Endothelial cell of umbilical vein (primary cell): ENCODE measurements around the gene ALG6. TPM values are rescaled to one million over a fixed set of nuclear protein-coding genes. Genes with fewer than 3 reads are reported as not detected.

Experiments
- BruUV-seq: library from RNA; stranded (reverse); fragments of 400-500 nt; replicated peaks from 2 replicates; lab custom pipeline; 2021; lab: Mats Ljungman, UMichigan
- CTCF ChIA-PET: fragments of 300-600, 350-600 bp; sonication (Branson Sonifier 250); formaldehyde crosslinking; loops from one replicate; lab custom pipeline; 2021; ENCODE audit warnings: antibody characterized with exemption, inconsistent platforms; lab: Charles Lee
- POLR2A ChIA-PET: fragments of 300-600, 350-600 bp; sonication (Branson Sonifier 250); formaldehyde crosslinking; loops from one replicate; lab custom pipeline; 2021; ENCODE audit warnings: antibody characterized with exemption, inconsistent platforms; lab: Charles Lee
- DNase-seq: peaks from one replicate; pipeline ENCODE4 v3.0.0-alpha.2; 2011; ENCODE audit warnings: low read depth, low spot score
- FAIRE-seq: peaks from 2 replicates; lab custom pipeline; 2011; peaks lifted over from hg19 to GRCh38; lab: Jason Lieb, UNC
- H2AFZ ChIP-seq: 2 replicates; pipeline ENCODE4 v1.6.0; 2012; ENCODE audit warnings: low read depth, low read length, control low read depth, inconsistent platforms
- H3K27ac ChIP-seq: 2 replicates; pipeline ENCODE4 v1.5.1; 2011; ENCODE audit warnings: low read depth, mild to moderate bottlenecking, control low read depth, low read length, moderate library complexity; ENCODE audit not compliant: insufficient read depth
- H3K27me3 ChIP-seq, 2 experiments: 2 replicates each; pipeline versions ENCODE4 v1.6.0 to v1.6.1; 2011; ENCODE audit warnings: low read length in 2 of 2, mixed read lengths in 1 of 2; ENCODE audit not compliant: control insufficient read depth in 2 of 2, insufficient read depth in 2 of 2
- H3K36me3 ChIP-seq, 2 experiments: 2 replicates in 1 of 2; 3 replicates in 1 of 2; pipeline ENCODE4 v1.5.1; 2011; ENCODE audit warnings: low read length in 2 of 2, mild to moderate bottlenecking in 1 of 2, moderate library complexity in 1 of 2; ENCODE audit not compliant: control insufficient read depth in 2 of 2, insufficient read depth in 2 of 2; ENCODE audit errors: extremely low read depth in 1 of 2
- H3K4me1 ChIP-seq: 3 replicates; pipeline ENCODE4 v1.5.1; 2011; ENCODE audit warnings: mild to moderate bottlenecking, low read length; ENCODE audit not compliant: control insufficient read depth, insufficient read depth; ENCODE audit errors: extremely low read depth
- H3K4me2 ChIP-seq: 2 replicates; pipeline ENCODE4 v1.6.1; 2011; ENCODE audit warnings: low read length, control low read depth, mixed read lengths; ENCODE audit not compliant: insufficient read depth
- H3K4me3 ChIP-seq, 3 experiments: fragments of 200-600 bp in 1 of 3; sonication (generic), shearing (Covaris generic) in 1 of 3; replicated peaks in 1 of 3; 2 replicates each; pipeline ENCODE4 v1.5.1; 2011 to 2016; ENCODE audit warnings: control low read depth in 3 of 3, low read length in 3 of 3, mild to moderate bottlenecking in 2 of 3, inconsistent platforms in 1 of 3, low read depth in 1 of 3, moderate library complexity in 1 of 3; ENCODE audit not compliant: insufficient read depth in 1 of 3
- H3K79me2 ChIP-seq: 2 replicates; pipeline ENCODE4 v1.6.0; 2012; ENCODE audit warnings: low read length, inconsistent platforms; ENCODE audit not compliant: control insufficient read depth, insufficient read depth
- H3K9ac ChIP-seq: replicated peaks from 2 replicates; pipeline ENCODE3; 2011; ENCODE audit warnings: low read length, control low read depth; ENCODE audit not compliant: insufficient read depth; ENCODE audit errors: extremely low read depth
- H3K9me1 ChIP-seq: replicated peaks from 3 replicates; pipeline ENCODE4 v1.6.0; 2011; ENCODE audit warnings: mild to moderate bottlenecking, low read length; ENCODE audit not compliant: control insufficient read depth, insufficient read depth; ENCODE audit errors: extremely low read depth
- H3K9me3 ChIP-seq: replicated peaks from 2 replicates; pipeline ENCODE4 v1.5.1; 2012; ENCODE audit warnings: low read length, inconsistent platforms; ENCODE audit not compliant: control insufficient read depth, insufficient read depth
- H4K20me1 ChIP-seq: replicated peaks from 2 replicates; pipeline ENCODE3; 2011; ENCODE audit warnings: mild to moderate bottlenecking, low read length; ENCODE audit not compliant: control insufficient read depth, insufficient read depth; ENCODE audit errors: extremely low read depth
- EZH2 ChIP-seq: IDR thresholded peaks from 2 replicates; pipeline ENCODE4 v1.6.1; 2012; ENCODE audit warnings: borderline replicate concordance, low read depth, mild to moderate bottlenecking, moderate library complexity, low read length, inconsistent platforms; ENCODE audit not compliant: severe bottlenecking
- FOS ChIP-seq: IDR thresholded peaks from 2 replicates; pipeline ENCODE4 v1.6.1; 2011; ENCODE audit warnings: mild to moderate bottlenecking, low read length, moderate library complexity, borderline replicate concordance; ENCODE audit not compliant: insufficient read depth
- GATA2 ChIP-seq: IDR thresholded peaks from 2 replicates; pipeline ENCODE4 v1.7.0; 2011; ENCODE audit warnings: low read depth, mild to moderate bottlenecking, moderate library complexity, mixed read lengths, low read length; ENCODE audit not compliant: insufficient read length, insufficient read depth
- JUN ChIP-seq: IDR thresholded peaks from 2 replicates; pipeline ENCODE4 v1.6.1; 2011; ENCODE audit warnings: borderline replicate concordance, low read depth; ENCODE audit not compliant: insufficient read length, insufficient read depth
- MYC ChIP-seq: IDR thresholded peaks from one replicate; pipeline ENCODE4 v1.6.1; 2011; ENCODE audit warnings: mild to moderate bottlenecking, low read depth, low read length
- POLR2A ChIP-seq: IDR thresholded peaks from 2 replicates; pipeline ENCODE4 v1.6.1; 2012; ENCODE audit warnings: low read depth, mild to moderate bottlenecking, control low read depth, low read length
- POLR2AphosphoS5 ChIP-seq: IDR thresholded peaks from 2 replicates; pipeline ENCODE4 v1.6.1; 2012; ENCODE audit warnings: low read depth, mild to moderate bottlenecking, control low read depth, low read length, moderate library complexity; ENCODE audit not compliant: insufficient read depth
- dilution Hi-C: fragments of 300-500 bp; cut with MboI; formaldehyde crosslinking; loops from one replicate; pipeline ENCODE4 v1.15.0; 2019; ENCODE audit warnings: low sequenced_read_pairs; ENCODE audit not compliant: extremely low pct_ligation_motif_present
- intact Hi-C: fragments of 100-400 bp; cut with micrococcal nuclease; formaldehyde crosslinking; loops from one replicate; pipeline ENCODE4 v1.10.0; 2022
- polyA plus RNA-seq, 4 experiments: library from polyadenylated mRNA; depleted of rRNA in 3 of 4; stranded (reverse) in 3 of 4; unstranded in 1 of 4; fragments of >200 nt; gene quantifications; 2 replicates each; pipeline versions ENCODE4 v1.2.1 to v1.2.3, GENCODE V29; 2011 to 2012; ENCODE audit warnings: missing spikeins in 1 of 4
- total RNA-seq: library from RNA; stranded (reverse); gene quantifications from 2 replicates; pipeline ENCODE4 v1.2.3, GENCODE V29; 2021
- TF ChIP-seq, protein P1 (sequence below): IDR thresholded peaks from 2 replicates; pipeline ENCODE4 v1.6.1; 2011; ENCODE audit not compliant: insufficient read depth, insufficient read length
- TF ChIP-seq, protein P2 (sequence below), 2 donors: IDR thresholded peaks; 1 replicate in 1 of 2; 2 replicates in 1 of 2; pipeline ENCODE4 v1.5.1; 2011; ENCODE audit warnings: low read length in 2 of 2, mild to moderate bottlenecking in 2 of 2, moderate library complexity in 2 of 2, control low read depth in 1 of 2, inconsistent platforms in 1 of 2, low read depth in 1 of 2; ENCODE audit not compliant: insufficient read depth in 1 of 2; ENCODE audit errors: extremely low read depth in 1 of 2

The ALG6 gene
- total and polyA plus RNA-seq, 2 donors (not counting 3 experiments of a cell fraction or from before 2014, with no cell fraction given) = 14.4 to 17.3 TPM

DNA sequence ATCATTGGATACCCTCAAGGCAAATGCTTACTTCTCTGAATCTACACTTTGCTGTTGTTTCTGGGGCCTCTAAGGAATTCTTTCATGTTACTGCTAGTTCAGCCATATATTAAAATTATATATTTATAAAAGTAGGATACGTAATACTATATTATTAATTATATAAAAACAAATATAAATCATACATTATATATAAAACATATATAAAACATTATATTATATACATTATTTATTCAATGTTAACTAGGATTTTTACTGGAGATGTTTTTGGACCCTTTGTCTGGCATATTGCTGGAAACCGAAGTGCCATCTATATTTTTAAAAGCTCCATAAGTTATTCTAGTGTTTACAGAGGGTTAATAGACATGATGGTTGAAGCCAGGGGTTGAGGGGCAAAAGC is 12.2 kb downstream of the ALG6 start:
- DNase-seq = no peak
- no peak overlapping the region for H3K4me3 ChIP-seq
- no peaks in the 10 kb centered on the region for H3K9me3 ChIP-seq
- no peak for FAIRE-seq
- no peaks in the 10 kb centered on the region for H3K27me3 ChIP-seq
- H3K9ac ChIP-seq = no peak overlapping the region
- H3K79me2 ChIP-seq = no peaks in the 10 kb centered on the region
- H3K27ac ChIP-seq = no peak overlapping the region
- BruUV-seq = no TSS peak
- H3K9me1 ChIP-seq = no peaks in the 10 kb centered on the region
- TF ChIP-seq, protein P1, sequence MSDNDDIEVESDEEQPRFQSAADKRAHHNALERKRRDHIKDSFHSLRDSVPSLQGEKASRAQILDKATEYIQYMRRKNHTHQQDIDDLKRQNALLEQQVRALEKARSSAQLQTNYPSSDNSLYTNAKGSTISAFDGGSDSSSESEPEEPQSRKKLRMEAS = no peak
- TF ChIP-seq GATA2 (no peak), JUN (no peak), POLR2AphosphoS5 (no peak), EZH2 (no peak), POLR2A (no peak), MYC (no peak), FOS (no peak)
- TF ChIP-seq, protein P2, sequence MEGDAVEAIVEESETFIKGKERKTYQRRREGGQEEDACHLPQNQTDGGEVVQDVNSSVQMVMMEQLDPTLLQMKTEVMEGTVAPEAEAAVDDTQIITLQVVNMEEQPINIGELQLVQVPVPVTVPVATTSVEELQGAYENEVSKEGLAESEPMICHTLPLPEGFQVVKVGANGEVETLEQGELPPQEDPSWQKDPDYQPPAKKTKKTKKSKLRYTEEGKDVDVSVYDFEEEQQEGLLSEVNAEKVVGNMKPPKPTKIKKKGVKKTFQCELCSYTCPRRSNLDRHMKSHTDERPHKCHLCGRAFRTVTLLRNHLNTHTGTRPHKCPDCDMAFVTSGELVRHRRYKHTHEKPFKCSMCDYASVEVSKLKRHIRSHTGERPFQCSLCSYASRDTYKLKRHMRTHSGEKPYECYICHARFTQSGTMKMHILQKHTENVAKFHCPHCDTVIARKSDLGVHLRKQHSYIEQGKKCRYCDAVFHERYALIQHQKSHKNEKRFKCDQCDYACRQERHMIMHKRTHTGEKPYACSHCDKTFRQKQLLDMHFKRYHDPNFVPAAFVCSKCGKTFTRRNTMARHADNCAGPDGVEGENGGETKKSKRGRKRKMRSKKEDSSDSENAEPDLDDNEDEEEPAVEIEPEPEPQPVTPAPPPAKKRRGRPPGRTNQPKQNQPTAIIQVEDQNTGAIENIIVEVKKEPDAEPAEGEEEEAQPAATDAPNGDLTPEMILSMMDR (IDR thresholded peaks at IDR 0.05; ENCODE audit: extremely low read depth in 1 of 2, insufficient read depth in 1 of 2, low read depth in 1 of 2, low read length in 2 of 2) = no peak
- dilution Hi-C loops (no loop called here), intact Hi-C loops (no loop called here)
- H2AFZ ChIP-seq = no peak overlapping the region
- H3K4me1 ChIP-seq = no peaks in the 10 kb centered on the region
- POLR2A ChIA-PET = no interaction called here
- H3K36me3 ChIP-seq = no peaks in the 10 kb centered on the region
- H4K20me1 ChIP-seq = no peaks in the 10 kb centered on the region
- CTCF ChIA-PET = no interaction called here
- no peak overlapping the region for H3K4me2 ChIP-seq
